NCI-H510A (cell line): Measurements from ENCODE around the gene BACH2.
"Not testable (repeated sequence)": the region's sequence is repeated elsewhere in the genome, so short reads cannot be mapped to it uniquely, and the experiment has no call there.

Experiments used
- DNase-seq: peaks from one replicate; lab custom pipeline; 2025; lab: John Stamatoyannopoulos, UW

Gene BACH2

DNA sequence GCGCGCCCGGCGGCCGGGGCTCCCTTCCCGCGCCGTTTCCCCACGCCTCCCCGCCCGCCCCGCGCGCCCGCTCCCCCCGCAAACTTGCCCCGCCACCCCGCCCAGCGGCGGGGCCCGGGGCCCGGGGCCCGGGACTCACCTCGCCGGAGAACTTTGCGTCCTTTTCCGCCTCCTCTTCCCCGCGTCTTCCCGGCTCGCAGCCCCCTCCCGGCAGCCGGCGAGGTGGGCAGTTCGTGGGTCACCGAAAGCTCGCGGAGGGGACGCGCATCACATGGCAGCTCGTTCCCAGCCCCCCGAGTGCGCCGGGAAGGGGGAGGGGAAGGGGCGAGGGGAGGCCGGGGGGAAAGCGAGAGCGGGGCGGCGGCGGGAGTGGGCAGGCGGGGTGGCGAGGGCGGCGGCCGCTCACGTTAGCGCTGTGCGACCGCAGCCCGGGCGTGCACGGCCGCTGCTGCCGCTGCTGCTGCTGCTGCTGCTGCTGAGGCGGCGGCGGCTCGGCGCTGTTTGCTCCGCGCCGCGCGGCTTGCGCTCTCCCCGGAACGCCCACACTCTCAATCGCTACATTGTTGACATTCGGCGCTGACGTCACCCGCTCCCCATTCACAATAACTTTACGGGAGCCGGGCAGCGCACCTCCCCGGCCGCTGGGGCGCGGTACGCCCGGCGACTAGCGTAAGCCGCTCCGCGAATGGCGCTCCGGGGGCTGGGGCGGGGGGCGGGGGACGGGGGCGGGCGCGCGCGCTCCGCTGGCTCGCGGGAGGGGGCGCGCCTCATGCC is at the start of gene BACH2:
TSS of gene BACH2 (minus strand) at position 503 of the 774 bp plus-strand sequence. CDS start 287,999 bp downstream, outside the sequence.
- peak; percentile 67 for DNase-seq

DNA sequence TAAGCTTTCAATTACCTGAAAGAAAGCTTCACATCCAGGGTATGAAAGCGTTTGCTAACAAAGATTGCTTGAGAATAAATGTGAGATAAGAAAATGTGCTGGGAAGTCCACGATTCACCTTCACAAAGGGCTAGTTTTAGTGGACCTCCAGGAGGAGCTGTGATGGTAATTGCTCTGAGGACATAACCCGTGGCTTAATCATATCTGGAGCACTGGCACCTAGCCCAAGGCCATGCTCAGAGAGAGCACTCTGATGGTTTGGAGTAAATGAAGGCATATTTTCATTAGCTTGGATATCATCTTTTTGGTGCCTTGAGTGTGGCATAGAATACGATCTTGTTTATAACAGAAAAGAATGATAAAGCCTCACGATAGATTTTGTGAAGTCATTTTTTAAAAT is 46.9 kb upstream of the BACH2 start:
- DNase-seq: no peak

GRCh38 chr6:90338409-90338808 is 41.8 kb upstream of the BACH2 start:
- no peak for DNase-seq

GRCh38 chr6:90336388-90336947 is 39.8 kb upstream of the BACH2 start:
- DNase-seq: no peak

- DNase-seq: no peak
Observed at GRCh38 chr6:90333928-90334327, 37.3 kb upstream of the BACH2 start.

- DNase-seq: not testable (repeated sequence)
Observed at GRCh38 chr6:90332978-90333543, 36.4 kb upstream of the BACH2 start.

GRCh38 chr6:90329386-90330077 is 32.9 kb upstream of the BACH2 start:
- DNase-seq: no peak

DNA sequence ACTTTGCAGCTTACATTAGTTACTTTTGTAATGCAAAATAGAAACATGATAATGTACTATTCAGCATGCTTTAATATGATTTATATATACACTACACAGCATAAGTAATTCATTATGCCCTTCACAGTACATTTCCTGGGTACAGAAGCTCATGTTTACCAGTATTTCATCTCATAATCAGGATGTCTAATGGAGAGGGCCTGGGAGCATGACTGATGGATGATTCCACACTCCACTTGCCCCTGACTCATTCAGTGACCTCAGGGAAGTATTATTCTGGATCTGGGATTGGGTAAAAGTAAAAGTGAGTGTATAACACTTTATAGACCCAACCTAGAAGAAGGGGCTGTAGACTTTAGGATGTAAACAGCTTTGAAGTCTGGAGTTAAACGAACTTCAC is 31.4 kb upstream of the BACH2 start:
- DNase-seq: no peak

DNA sequence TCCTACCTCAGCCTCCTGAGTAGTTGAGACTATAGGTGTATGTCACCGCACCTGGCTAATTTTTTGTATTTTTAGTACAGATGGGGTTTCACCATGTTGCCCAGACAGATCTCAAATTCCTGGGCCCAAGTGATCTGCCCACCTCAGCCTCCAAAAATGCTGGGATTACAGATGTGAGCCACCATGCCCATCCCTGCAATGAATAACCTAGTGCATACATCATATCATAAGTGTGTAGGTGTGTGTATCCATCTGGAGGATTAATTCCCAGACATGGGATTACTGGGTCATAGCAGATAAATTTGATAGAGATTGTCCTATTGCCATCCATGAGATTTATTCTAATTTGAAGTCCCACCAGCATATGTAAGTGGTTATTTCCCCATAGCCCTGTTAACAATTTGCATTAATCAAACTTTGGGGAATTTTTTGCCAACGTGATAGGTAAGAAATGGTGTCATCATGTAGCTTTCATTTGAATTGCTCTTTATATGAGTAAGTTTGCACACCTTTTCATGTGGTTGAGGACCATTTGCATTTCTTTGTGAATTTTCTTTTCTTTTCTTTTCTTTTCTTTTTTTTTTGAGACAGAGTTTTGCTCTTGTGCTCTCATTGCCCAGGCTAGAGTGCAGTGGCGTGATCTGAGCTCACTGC is 29.9 kb upstream of the BACH2 start:
- no peak for DNase-seq

GRCh38 chr6:90323706-90324105 is 27.1 kb upstream of the BACH2 start:
- DNase-seq: no peak

GRCh38 chr6:90322976-90323474 is 26.4 kb upstream of the BACH2 start:
- DNase-seq: no peak

DNA sequence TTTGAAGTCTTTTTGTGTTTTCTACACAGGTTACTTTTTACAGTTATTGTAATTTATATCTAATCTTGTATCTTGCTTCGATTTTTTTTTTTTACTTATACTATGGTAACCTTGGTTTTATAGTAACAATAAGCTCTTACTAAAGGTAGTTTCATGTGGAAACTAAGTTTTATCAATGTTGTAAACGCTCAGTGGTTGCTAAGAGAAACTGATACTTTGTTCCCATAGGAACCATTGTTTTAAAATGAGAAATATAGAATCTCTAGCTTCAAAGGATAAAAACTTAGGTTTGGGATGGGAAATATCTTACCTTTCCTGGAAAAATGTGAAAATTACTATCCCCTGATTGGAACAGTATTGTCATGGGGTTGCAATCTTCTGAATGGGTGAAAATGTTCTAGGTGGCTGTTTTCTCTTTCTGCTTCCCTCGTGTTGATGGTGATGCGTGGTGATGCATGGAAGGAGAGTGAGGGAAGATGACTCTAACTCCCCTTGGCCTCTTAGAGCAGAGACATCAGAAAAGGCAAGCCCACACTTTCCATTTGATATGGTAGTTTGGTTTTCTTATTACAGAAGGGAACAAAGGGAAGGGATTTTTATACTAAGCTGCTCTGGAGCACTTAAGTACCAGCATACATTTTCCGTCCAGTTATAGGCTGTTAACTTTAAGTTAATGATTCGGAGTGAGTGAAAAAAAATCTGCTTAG is 23.5 kb upstream of the BACH2 start:
- DNase-seq: no peak

DNA sequence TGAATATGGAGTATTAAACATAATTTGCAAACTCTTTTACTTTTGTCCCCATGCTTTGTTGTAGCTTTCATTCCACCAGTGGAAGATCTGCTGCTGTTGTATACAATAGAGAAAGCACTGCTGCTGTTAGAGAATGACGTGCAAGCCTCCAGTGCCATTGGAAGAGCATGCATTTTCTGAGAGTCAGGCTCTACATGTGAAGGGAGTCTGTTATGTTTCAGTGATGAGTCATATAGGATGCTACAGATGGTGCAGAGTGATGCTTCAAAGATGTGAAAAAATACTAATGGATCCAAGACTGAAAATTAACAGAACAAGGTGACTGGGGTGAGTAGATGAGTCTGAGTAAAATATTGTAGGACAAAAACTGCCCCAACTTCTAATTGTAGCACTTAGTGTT is 22.4 kb upstream of the BACH2 start:
- DNase-seq: no peak

- no peak for DNase-seq
Observed at GRCh38 chr6:90315986-90316385, 19.3 kb upstream of the BACH2 start.

DNA sequence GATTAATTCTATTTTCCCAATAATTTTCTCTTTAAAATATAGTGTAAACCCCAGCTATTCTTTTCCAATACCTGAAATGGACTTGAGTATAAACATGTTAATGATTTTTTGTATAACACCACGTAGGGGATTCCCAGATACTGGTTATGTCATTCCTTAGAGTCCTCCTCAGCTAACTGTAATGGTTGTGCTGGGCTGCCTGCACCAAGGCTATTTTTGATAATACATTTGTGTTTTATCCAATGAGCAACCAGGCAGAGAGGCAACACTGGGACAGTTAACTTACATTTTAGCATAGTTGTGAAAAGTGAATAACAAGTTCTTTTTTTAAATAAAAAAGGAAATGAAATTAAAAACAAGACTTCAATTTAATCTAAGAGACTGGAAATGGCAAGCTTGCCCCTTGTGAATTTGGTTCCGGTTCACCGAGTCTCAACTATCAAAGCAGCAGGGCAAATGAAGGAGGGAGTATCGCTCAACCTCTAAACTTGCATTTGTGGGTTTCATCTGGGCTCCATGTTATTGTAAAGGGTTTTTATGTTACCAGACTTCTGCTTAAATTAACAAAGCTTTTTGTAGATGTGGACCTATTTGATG is 18.8 kb upstream of the BACH2 start:
- no peak for DNase-seq

DNA sequence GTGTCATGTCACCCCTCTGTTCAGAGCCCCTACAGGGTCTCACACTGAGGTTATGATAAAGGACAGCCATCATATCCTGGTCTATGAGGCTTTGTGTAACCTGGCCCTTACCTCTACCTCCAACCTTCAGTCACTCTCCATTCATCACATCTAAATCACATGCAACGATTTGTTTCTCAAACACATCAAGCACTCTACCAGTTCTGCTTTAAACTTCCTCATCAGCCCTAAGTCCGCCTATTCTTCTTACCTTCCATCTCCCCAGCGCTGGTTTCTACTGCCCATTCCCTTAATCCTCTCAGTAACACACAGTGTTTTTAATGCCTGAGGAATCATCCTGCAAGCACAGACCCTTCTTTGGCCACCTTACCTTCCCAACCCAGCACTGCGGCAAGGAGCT is 17.9 kb upstream of the BACH2 start:
- no peak for DNase-seq

- no peak for DNase-seq
Observed at GRCh38 chr6:90311569-90311968, 14.9 kb upstream of the BACH2 start.

DNA sequence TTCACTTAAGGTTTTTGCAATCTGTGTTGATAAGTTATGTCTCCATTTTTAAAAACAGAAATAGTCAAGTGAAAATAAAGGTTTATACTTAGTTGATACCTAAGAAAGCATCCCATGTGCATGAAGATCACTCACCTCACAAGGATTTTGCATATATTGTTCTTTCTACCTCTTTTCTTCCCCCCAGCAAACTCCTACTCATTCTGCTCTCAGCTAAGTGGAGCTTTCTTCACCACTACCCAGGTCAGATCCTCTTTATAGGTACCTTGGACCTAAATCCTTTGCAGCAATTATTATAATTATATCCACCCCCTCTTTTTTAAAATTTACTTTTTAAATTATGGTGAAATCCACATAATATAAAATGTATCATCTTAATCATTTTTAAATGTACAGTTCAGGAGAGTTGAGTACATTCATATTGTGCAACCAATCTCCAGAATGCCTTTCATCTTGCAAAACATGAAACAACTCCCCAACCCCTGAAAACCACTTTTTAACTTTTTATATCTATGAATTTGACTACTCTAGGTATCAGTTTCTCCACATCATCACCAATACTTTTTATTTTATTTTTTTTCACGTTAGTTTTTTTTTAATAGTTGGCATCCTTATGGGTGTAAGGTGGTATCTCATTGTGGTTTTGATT is 9.3 kb upstream of the BACH2 start:
- no peak for DNase-seq

GRCh38 chr6:90304308-90304707 is 7.7 kb upstream of the BACH2 start:
- no peak for DNase-seq

DNA sequence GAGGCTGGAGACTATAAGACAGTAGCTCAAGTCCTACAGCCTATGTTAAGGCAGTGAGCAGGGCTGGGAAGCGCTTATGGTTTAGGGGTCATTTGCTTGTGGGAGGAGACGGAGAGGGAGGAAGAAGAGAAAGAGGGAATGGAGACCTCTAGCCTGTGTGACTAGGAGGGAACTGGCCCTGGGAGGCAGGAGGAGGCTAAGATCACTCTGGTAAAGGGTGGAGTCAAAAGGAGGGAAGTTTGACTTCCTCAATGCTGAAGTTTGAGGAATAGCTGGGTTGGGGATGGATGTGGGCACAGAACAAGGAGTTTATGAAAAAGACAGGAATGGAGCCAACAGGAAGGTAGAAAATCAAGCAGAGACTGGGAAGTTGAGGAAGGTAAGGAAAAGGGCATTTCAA is 6.4 kb upstream of the BACH2 start:
- no peak for DNase-seq

DNA sequence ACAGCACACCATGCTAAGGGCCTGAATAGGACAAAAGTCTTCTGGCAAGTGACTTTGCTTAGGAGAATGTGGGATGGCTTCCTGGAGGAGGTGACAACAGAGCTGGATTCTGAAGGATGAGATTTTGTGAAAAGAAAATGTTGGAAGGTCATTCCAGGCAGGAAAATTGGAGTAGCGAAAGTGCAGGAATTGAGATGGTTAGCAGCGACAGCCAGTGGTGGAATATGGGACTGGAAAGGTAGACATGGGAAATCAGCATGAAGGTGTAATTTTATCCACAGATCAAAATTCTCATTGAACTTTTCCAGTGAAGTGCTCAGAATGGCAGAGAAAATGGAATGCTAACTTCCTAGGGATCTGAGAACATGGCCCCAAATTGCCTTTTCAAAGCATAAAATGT is 5.7 kb upstream of the BACH2 start:
- DNase-seq: no peak
